Measurements from ENCODE around the gene A3GALT2. TPM values are rescaled to one million over a fixed set of nuclear protein-coding genes. Genes with fewer than 3 reads are reported as not detected.
A peak's percentile ranks its signal among the peaks of the same experiment; 100 is the strongest.

Gene A3GALT2
- total and polyA plus RNA-seq, 9 of the 15 experiments (the other 6 are each of a cell fraction or from before 2014, with no cell fraction given): not detected

DNA sequence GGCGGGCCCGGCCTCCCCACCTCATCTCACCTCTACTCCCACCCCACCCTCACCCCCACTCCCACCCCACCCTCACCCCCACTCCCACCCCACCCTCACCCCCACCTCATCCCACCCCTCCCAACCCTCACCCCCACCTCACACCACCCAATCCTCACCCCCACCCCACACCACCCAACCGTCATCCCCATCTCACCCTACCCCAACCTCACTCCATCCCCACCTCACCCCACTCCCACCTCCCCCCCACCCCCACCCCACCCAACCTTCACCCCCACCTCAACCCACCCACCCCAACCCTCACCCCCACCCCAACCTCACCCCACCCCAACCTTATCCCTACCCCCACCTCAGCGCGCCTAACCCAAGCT lies 13.4 kb downstream of the A3GALT2 start (continued):
- TF ChIP-seq, protein P1, sequence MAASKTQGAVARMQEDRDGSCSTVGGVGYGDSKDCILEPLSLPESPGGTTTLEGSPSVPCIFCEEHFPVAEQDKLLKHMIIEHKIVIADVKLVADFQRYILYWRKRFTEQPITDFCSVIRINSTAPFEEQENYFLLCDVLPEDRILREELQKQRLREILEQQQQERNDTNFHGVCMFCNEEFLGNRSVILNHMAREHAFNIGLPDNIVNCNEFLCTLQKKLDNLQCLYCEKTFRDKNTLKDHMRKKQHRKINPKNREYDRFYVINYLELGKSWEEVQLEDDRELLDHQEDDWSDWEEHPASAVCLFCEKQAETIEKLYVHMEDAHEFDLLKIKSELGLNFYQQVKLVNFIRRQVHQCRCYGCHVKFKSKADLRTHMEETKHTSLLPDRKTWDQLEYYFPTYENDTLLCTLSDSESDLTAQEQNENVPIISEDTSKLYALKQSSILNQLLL (CRISPR knock-in tag; IDR thresholded peaks at IDR 0.05; ENCODE audit: borderline replicate concordance): no peak
- TF ChIP-seq TCF3 (CRISPR knock-in tag; IDR thresholded peaks at IDR 0.05) (no peak), CSDE1 (IDR thresholded peaks at IDR 0.05) (no peak), BRD4 (IDR thresholded peaks at IDR 0.05) (no peak)

DNA sequence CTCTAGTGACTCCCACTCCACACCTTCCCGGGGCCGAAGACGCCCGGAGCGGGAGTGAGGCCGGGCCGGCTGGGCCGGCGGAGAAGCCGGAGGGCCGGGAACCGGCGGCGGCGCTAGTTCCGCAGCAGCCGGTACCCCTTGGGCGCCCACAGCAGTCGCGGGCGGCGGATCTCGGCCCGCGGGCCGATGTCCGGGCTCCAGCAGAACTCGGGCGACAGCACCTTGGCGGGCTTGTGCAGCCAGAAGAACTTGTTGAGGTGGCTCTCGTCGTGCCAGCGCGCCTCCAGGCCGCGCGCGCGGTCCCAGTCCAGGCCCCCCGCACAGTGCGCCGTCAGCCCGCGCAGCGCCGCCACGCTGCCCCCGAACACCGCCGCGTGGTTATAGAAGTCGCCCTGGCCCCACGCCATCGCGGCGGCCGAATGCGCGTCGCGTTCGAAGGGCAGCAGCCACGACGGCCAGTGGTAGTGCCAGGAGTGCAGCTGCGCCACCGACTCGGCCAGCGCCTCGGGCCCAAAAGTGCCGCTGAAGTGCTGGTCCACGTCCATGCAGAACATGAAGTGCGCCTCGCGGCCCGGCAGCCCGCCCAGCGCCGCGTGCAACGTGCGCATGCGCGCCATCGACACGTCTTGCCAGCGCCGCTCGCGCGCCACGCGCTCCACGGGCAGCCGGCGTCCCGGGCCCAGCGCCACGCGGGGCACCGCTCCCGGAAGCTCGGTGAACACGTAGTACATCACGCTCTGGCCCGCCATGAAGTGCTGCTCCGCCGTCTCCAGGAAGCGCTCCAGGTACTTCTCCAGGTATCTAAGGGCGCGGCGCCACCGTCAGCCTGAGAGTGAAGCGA lies 14.0 kb downstream of the A3GALT2 start:
- 83% methylated on average over 53 of the region's 113 CpGs for whole genome bisulfite sequencing (ENCODE audit: insufficient coverage, low coverage, missing lambda C conversion rate)
- H3K4me3 ChIP-seq: no peak overlapping the region
- H3K79me2 ChIP-seq (ENCODE audit: control insufficient read depth, insufficient read depth, low read length): no peaks in the 10 kb centered on the region
- in situ Hi-C loops (cut with MboI): no loop called here
- no peak for DNase-seq (ENCODE audit: extremely low read depth in 1 of 4, low spot score in 3 of 4)
- H3K9me1 ChIP-seq (ENCODE audit: control insufficient read depth, insufficient read depth, low read length): no peaks in the 10 kb centered on the region
- TF ChIP-seq, protein P2, sequence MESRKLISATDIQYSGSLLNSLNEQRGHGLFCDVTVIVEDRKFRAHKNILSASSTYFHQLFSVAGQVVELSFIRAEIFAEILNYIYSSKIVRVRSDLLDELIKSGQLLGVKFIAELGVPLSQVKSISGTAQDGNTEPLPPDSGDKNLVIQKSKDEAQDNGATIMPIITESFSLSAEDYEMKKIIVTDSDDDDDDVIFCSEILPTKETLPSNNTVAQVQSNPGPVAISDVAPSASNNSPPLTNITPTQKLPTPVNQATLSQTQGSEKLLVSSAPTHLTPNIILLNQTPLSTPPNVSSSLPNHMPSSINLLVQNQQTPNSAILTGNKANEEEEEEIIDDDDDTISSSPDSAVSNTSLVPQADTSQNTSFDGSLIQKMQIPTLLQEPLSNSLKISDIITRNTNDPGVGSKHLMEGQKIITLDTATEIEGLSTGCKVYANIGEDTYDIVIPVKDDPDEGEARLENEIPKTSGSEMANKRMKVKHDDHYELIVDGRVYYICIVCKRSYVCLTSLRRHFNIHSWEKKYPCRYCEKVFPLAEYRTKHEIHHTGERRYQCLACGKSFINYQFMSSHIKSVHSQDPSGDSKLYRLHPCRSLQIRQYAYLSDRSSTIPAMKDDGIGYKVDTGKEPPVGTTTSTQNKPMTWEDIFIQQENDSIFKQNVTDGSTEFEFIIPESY (CRISPR knock-in tag; IDR thresholded peaks at IDR 0.05): peak; percentile 71; the same call in 1 of the 2 replicates
- TF ChIP-seq KHSRP (IDR thresholded peaks at IDR 0.05): no peak
- BruUV-seq (replicated peaks): no TSS peak
- FAIRE-seq: no peak
- no peak overlapping the region for H2AFZ ChIP-seq (ENCODE audit: low read depth, low read length)
- H3K4me1 ChIP-seq (replicated peaks in 1 of 2; ENCODE audit: control insufficient read depth in 2 of 2, insufficient read depth in 2 of 2, low read length in 2 of 2): peaks cover 0 to 11% of the 10 kb centered on the region in 2 experiments; a peak in 1 of 5 replicates
- ATAC-seq: no peak
- CTCF ChIA-PET (ENCODE audit: low intra/inter-chr PET ratio): no interaction called here
- POLR2A ChIA-PET: interaction anchor here (1.1 kb wide), 1 partner anchor 32 kb away, joined by 3 read pairs; no protein-coding TSS in a partner anchor
- H3K9ac ChIP-seq (ENCODE audit: insufficient read depth in 1 of 2, low read depth in 2 of 2, low read length in 2 of 2): no peak overlapping the region
- H3K4me2 ChIP-seq (ENCODE audit: insufficient read depth, low read length): no peak overlapping the region
- H3K27me3 ChIP-seq (ENCODE audit: control insufficient read depth in 2 of 2, insufficient read depth in 2 of 2, low read length in 2 of 2): peaks cover 19 to 49% of the 10 kb centered on the region in 2 experiments
- no peaks in the 10 kb centered on the region for H3K9me3 ChIP-seq (replicated peaks; ENCODE audit: control insufficient read depth, insufficient read depth, low read depth, low read length)
- H4K20me1 ChIP-seq (replicated peaks; ENCODE audit: control insufficient read depth, insufficient read depth, low read length): no peaks in the 10 kb centered on the region
- no peaks in the 10 kb centered on the region for H3K36me3 ChIP-seq (ENCODE audit: control insufficient read depth, insufficient read depth, low read length)
- H3K27ac ChIP-seq (ENCODE audit: extremely low read depth, low read depth, low read length): no peak overlapping the region
- intact Hi-C loops (cut with micrococcal nuclease): no loop called here
